ENCODE results near the gene PRR11. TPM values are rescaled to one million over a fixed set of nuclear protein-coding genes. Genes with fewer than 3 reads are reported as not detected.

PRR11 gene
- total and polyA plus RNA-seq, 9 donors, result 0.96 to 5.1 (median 1.4) TPM

DNA sequence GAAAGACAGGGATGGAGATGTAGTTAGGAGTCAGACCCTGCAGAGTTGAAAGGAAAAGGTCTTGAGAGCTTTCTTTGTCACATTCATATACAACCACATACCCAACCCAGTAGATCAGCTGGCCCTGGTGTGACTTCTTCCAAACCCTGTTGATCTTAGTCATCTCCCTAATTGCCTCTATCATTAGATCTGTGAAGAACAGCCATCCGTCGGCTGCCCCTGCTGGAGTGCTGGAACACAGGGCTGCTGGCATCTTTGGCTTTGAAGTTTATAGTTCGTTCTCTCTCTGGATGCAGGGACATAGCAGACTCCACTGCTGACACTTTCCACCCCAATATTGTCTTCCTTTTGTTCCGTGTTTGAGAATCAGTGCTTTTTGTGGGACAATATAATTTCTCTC is 43.9 kb downstream of the PRR11 start:
- Histone ChIP-seq H3K27ac (no peak overlapping the region), H3K4me1 (ENCODE audit: insufficient read depth) (no peaks in the 10 kb centered on the region), H3K4me3 (no peak overlapping the region), H3K9me3 (no peaks in the 10 kb centered on the region), H3K27me3 (no peaks in the 10 kb centered on the region), H3K36me3 (no peaks in the 10 kb centered on the region)
- DNase-seq, result no peak
- no peak for TF ChIP-seq POLR2A (IDR thresholded peaks at IDR 0.05)
- TF ChIP-seq EP300 (IDR thresholded peaks at IDR 0.05), result no peak
- TF ChIP-seq, protein P1, sequence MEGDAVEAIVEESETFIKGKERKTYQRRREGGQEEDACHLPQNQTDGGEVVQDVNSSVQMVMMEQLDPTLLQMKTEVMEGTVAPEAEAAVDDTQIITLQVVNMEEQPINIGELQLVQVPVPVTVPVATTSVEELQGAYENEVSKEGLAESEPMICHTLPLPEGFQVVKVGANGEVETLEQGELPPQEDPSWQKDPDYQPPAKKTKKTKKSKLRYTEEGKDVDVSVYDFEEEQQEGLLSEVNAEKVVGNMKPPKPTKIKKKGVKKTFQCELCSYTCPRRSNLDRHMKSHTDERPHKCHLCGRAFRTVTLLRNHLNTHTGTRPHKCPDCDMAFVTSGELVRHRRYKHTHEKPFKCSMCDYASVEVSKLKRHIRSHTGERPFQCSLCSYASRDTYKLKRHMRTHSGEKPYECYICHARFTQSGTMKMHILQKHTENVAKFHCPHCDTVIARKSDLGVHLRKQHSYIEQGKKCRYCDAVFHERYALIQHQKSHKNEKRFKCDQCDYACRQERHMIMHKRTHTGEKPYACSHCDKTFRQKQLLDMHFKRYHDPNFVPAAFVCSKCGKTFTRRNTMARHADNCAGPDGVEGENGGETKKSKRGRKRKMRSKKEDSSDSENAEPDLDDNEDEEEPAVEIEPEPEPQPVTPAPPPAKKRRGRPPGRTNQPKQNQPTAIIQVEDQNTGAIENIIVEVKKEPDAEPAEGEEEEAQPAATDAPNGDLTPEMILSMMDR (IDR thresholded peaks at IDR 0.05), result no peak
- intact Hi-C loops (cut with DNase I), result no loop called here
- 91 to 96% (median 92%) methylated on average over 4 of the region's 4 CpGs for WGBS, 3 donors

- WGBS, 3 donors, result 93 to 100% (median 98%) methylated on average over 1 of the region's 1 CpG
- no peaks in the 10 kb centered on the region for H3K9me3 ChIP-seq
- no peaks in the 10 kb centered on the region for H3K4me1 ChIP-seq (ENCODE audit: insufficient read depth)
- TF ChIP-seq, protein P1 (IDR thresholded peaks at IDR 0.05), result no peak
- no peak for TF ChIP-seq EP300 (IDR thresholded peaks at IDR 0.05)
- TF ChIP-seq POLR2A (IDR thresholded peaks at IDR 0.05), result no peak
- intact Hi-C loops (cut with DNase I), result no loop called here
- no peak overlapping the region for H3K27ac ChIP-seq
- no peaks in the 10 kb centered on the region for H3K36me3 ChIP-seq
- no peak overlapping the region for H3K4me3 ChIP-seq
- DNase-seq, result no peak
- H3K27me3 ChIP-seq, result no peaks in the 10 kb centered on the region
Observed at GRCh38 chr17:59202320-59202719, 46.8 kb downstream of the PRR11 start.

DNA sequence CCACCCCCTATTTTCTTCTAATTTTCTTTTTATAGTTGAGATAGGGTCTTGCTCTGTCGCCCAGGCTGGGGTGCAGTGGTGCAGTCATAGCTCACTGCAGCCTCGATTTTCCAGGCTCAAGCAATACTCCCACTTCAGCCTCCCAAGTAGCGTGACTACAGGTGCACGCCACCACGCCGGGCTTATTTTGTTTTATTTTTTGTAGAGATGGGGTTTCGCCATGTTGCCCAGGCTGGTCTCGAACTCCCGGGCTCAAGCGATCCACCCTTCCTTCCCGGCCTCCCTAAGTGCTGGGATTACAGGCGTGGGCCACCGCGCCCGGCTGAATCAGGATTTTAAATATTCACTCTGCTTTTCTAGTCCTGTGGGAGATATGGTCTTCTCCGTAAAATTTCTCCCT is 63.8 kb downstream of the PRR11 start:
- WGBS, 3 donors, result 92 to 94% (median 94%) methylated on average over 16 of the region's 16 CpGs
- Histone ChIP-seq H3K27ac (no peak overlapping the region), H3K4me3 (no peak overlapping the region), H3K9me3 (no peaks in the 10 kb centered on the region), H3K27me3 (no peaks in the 10 kb centered on the region), H3K36me3 (no peaks in the 10 kb centered on the region), H3K4me1 (ENCODE audit: insufficient read depth) (no peaks in the 10 kb centered on the region)
- intact Hi-C loops (cut with DNase I), result no loop called here
- DNase-seq, result no peak
- TF ChIP-seq, protein P1 (IDR thresholded peaks at IDR 0.05), result no peak
- no peak for TF ChIP-seq EP300 (IDR thresholded peaks at IDR 0.05)
- no peak for TF ChIP-seq POLR2A (IDR thresholded peaks at IDR 0.05)

DNA sequence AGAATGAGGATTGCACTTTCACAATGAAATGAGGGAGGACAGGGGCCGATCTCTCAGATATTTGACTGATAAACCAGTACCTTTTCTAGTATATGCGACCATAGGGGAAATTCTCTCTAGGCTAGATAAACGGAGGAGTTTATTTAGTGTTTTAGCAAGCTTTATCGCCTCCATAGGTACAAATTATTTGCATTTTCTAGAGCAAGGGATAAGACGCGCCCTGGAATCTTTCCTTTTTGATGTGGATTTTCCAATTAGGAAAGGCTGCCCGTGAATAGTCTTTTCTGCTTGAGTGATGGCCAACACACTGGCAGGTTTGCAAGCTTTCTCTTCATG is 64.4 kb downstream of the PRR11 start:
- 12 to 23% (median 23%) methylated on average over 7 of the region's 7 CpGs for WGBS, 3 donors
- Histone ChIP-seq H3K36me3 (no peaks in the 10 kb centered on the region), H3K27me3 (no peaks in the 10 kb centered on the region), H3K4me3 (peak overlapping the region; percentile 80), H3K27ac (no peak overlapping the region), H3K9me3 (no peaks in the 10 kb centered on the region), H3K4me1 (ENCODE audit: insufficient read depth) (no peaks in the 10 kb centered on the region)
- no peak for TF ChIP-seq EP300 (IDR thresholded peaks at IDR 0.05)
- TF ChIP-seq, protein P1 (IDR thresholded peaks at IDR 0.05), result no peak
- intact Hi-C loops (cut with DNase I), result no loop called here
- DNase-seq, result no peak

Data from ovary (tissue), 9 donors.